Mucosa of gallbladder (tissue), 1 donor: ENCODE results near the gene TNFAIP3. TPM values are rescaled to one million over a fixed set of nuclear protein-coding genes. Genes with fewer than 3 reads are reported as not detected.

ENCODE experiments used
- DNase-seq: peaks from one replicate; pipeline ENCODE4 v3.0.0-alpha.2; 2020; ENCODE audit warnings: low spot score
- total RNA-seq: library from RNA; stranded (reverse); gene quantifications from one replicate; pipeline ENCODE4 v1.2.1, GENCODE V29; 2021
- donor health status: DM: no; HTN: no; CAD: no.

Gene TNFAIP3
- total RNA-seq, 1 donor from 2014 or later, result 33.8 TPM

- no peak for DNase-seq
These were observed 54.8 kb downstream of the TNFAIP3 start for GRCh38 chr6:137921823-137922222.

GRCh38 chr6:137923866-137924653 lies 57.0 kb downstream of the TNFAIP3 start:
- no peak for DNase-seq

GRCh38 chr6:137925141-137925698 lies 58.2 kb downstream of the TNFAIP3 start:
- no peak for DNase-seq

GRCh38 chr6:137926207-137926731 lies 59.2 kb downstream of the TNFAIP3 start:
- DNase-seq, result no peak

- no peak for DNase-seq
These were observed 59.9 kb downstream of the TNFAIP3 start for GRCh38 chr6:137926985-137927384.

GRCh38 chr6:137927777-137928218 lies 60.7 kb downstream of the TNFAIP3 start:
- no peak for DNase-seq

GRCh38 chr6:137928286-137928685 lies 61.2 kb downstream of the TNFAIP3 start:
- no peak for DNase-seq

GRCh38 chr6:137931849-137932465 lies 64.9 kb downstream of the TNFAIP3 start:
- DNase-seq, result no peak

Other genes with a start within 250 kb of the TNFAIP3 start
- gene PERP, start 240.2 kb downstream of the TNFAIP3 start, total RNA-seq, result 99.6 TPM